Measurements from ENCODE around the gene FAM240A. TPM values are rescaled to one million over a fixed set of nuclear protein-coding genes. Genes with fewer than 3 reads are reported as not detected.
"Not testable (repeated sequence)": the region's sequence is repeated elsewhere in the genome, so short reads cannot be mapped to it uniquely, and the experiment has no call there.

FAM240A gene
- total RNA-seq, 2 experiments from 2014 or later: not detected

DNA sequence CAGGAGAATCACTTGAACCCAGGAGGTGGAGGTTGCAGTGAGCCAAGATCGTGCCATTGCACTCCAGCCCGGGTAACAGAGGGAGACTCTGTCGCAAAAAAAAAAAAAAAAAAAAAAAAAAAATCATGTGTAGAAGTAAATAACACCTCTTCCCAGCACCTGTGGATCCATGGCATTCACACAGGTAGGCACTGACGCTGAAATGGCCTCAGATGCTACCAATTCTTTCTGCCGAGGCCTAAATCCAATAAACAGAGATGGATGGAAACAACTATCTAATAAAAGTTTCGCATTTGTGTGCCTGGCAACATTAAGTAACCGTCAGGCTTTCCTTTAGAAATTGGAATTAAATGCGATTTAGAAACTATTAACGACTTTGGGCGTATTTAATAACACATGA, 35.9 kb upstream of the FAM240A start:
- CTCF ChIA-PET: interaction anchor here (0.8 kb wide), 1 partner anchor 11 kb away, joined by 3 read pairs; no protein-coding TSS in a partner anchor
- H3K27me3 Mint-ChIP-seq (ENCODE audit: low read depth): peaks cover 13% of the 10 kb centered on the region
- no peak for DNase-seq

GRCh38 chr3:46576879-46577278, 35.4 kb upstream of the FAM240A start:
- Mint-ChIP-seq H3K27ac (no peak overlapping the region), H3K4me3 (no peak overlapping the region), H3K27me3 (ENCODE audit: low read depth) (peaks cover 13% of the 10 kb centered on the region), H3K4me1 (ENCODE audit: low read depth) (peaks cover 4% of the 10 kb centered on the region), H3K9me3 (ENCODE audit: insufficient read depth) (no peaks in the 10 kb centered on the region), H3K36me3 (ENCODE audit: low read depth) (no peaks in the 10 kb centered on the region)
- POLR2A ChIA-PET: no interaction called here
- ATAC-seq: no peak
- no peak for DNase-seq
- CTCF ChIA-PET: no interaction called here

More for the DNA sequence above, 35.9 kb upstream of the FAM240A start:
- Mint-ChIP-seq H3K9me3 (ENCODE audit: insufficient read depth) (no peaks in the 10 kb centered on the region), H3K36me3 (ENCODE audit: low read depth) (no peaks in the 10 kb centered on the region), H3K4me3 (no peak overlapping the region), H3K4me1 (ENCODE audit: low read depth) (peaks cover 4% of the 10 kb centered on the region), H3K27ac (no peak overlapping the region)
- POLR2A ChIA-PET: no interaction called here
- ATAC-seq: no peak

DNA sequence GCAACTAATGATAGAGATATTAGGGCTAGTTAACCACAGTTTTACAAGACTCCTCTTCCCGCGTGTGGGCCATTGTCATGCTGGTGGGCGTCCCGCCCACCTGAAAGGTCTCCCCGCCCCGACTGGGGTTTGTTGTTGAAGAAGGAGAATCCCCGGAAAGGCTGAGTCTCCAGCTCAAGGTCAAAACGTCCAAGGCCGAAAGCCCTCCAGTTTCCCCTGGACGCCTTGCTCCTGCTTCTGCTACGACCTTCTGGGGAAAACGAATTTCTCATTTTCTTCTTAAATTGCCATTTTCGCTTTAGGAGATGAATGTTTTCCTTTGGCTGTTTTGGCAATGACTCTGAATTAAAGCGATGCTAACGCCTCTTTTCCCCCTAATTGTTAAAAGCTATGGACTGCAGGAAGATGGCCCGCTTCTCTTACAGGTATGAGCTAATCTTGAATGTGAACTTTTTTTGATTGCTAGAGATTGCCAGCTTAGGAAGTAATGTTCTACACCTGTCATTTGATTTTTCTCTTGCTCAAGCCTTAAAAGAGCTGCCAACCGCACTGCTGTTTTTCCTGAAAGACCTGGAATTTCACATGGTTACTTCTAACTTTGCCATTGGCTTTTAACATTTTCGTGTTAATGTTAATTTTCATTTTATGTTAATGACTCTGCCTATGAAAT, 34.6 kb upstream of the FAM240A start:
- H3K4me1 Mint-ChIP-seq (ENCODE audit: low read depth); H3K36me3 Mint-ChIP-seq (ENCODE audit: low read depth); H3K4me3 Mint-ChIP-seq; ATAC-seq; H3K9me3 Mint-ChIP-seq (ENCODE audit: insufficient read depth); H3K27ac Mint-ChIP-seq; DNase-seq; POLR2A ChIA-PET: not testable (repeated sequence)
- peaks cover 13% of the 10 kb centered on the region for H3K27me3 Mint-ChIP-seq (ENCODE audit: low read depth)
- CTCF ChIA-PET: interaction anchor here (0.8 kb wide), 1 partner anchor 88 kb away, joined by 3 read pairs; no protein-coding TSS in a partner anchor

DNA sequence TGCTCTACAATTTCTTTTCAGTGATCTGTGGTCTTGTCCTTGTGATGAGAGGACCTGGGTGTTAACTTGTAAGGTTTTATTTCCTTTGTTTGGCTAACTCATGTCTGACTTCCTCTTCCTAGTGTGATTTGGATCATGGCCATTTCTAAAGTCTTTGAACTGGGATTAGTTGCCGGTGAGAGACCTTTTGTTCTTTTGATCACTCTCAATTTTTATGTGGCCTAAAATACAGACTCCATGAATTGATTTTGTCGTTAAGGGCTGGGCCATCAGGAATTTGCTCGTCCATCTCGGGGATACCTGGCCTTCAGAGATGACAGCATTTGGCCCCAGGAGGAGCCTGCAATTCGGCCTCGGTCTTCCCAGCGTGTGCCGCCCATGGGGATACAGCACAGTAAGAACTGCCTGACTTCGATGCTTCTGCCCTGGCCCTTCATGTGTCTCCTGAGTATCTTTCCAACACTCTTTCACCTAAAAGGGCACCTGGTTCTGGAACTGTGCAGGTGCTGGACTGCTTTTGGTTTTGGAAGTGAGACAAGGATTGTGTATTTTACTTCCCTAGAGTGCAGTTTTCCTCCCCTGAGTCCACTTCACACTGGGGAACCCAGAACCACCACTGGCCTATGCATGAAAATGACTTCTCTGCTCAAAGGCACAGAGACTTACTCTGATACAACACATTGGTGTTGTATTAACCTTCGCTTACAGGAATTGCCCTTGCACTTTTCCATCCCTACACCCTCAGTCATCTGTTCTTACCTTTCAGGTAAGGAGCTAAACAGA, 33.2 kb upstream of the FAM240A start:
- no peak overlapping the region for H3K4me3 Mint-ChIP-seq
- DNase-seq (no peak), ATAC-seq (no peak)
- POLR2A ChIA-PET: no interaction called here
- H3K36me3 Mint-ChIP-seq (ENCODE audit: low read depth): no peaks in the 10 kb centered on the region
- H3K27me3 Mint-ChIP-seq (ENCODE audit: low read depth): peaks cover 8% of the 10 kb centered on the region
- CTCF ChIA-PET: interaction anchor here (1.0 kb wide), 1 partner anchor 51 kb away, joined by 8 read pairs; no protein-coding TSS in a partner anchor
- H3K27ac Mint-ChIP-seq: no peak overlapping the region
- H3K4me1 Mint-ChIP-seq (ENCODE audit: low read depth): peaks cover 4% of the 10 kb centered on the region
- no peaks in the 10 kb centered on the region for H3K9me3 Mint-ChIP-seq (ENCODE audit: insufficient read depth)

DNA sequence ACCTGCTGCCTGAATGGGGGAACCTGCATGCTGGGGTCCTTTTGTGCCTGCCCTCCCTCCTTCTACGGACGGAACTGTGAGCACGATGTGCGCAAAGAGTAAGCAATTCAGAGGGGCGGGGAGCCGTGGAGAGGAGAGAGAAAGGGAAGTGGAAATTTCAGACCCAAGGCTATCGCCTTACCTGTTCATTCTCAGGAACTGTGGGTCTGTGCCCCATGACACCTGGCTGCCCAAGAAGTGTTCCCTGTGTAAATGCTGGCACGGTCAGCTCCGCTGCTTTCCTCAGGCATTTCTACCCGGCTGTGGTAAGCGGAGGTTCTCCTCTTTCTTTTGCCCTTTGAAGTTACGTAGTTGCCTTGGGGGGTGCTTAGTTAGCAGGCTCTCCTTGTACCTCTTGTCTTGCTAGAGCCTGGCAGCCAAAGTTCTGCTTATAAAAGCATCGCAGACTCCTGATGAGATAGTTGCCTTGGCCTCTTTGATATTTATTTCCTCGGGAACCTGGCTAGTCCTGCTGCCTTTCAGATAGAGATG, 32.5 kb upstream of the FAM240A start:
- ChIA-PET CTCF (no interaction called here), POLR2A (no interaction called here)
- DNase-seq: no peak
- Mint-ChIP-seq H3K9me3 (ENCODE audit: insufficient read depth) (no peaks in the 10 kb centered on the region), H3K27ac (no peak overlapping the region), H3K27me3 (ENCODE audit: low read depth) (peaks cover 6% of the 10 kb centered on the region), H3K4me1 (ENCODE audit: low read depth) (peaks cover 4% of the 10 kb centered on the region), H3K36me3 (ENCODE audit: low read depth) (no peaks in the 10 kb centered on the region), H3K4me3 (no peak overlapping the region)
- ATAC-seq: no peak

GRCh38 chr3:46580675-46581074, 31.6 kb upstream of the FAM240A start:
- peaks cover 4% of the 10 kb centered on the region for H3K4me1 Mint-ChIP-seq (ENCODE audit: low read depth)
- H3K27ac Mint-ChIP-seq: no peak overlapping the region
- ChIA-PET POLR2A (no interaction called here), CTCF (no interaction called here)
- no peaks in the 10 kb centered on the region for H3K9me3 Mint-ChIP-seq (ENCODE audit: insufficient read depth)
- DNase-seq (no peak), ATAC-seq (no peak)
- peaks cover 4% of the 10 kb centered on the region for H3K27me3 Mint-ChIP-seq (ENCODE audit: low read depth)
- no peak overlapping the region for H3K4me3 Mint-ChIP-seq
- H3K36me3 Mint-ChIP-seq (ENCODE audit: low read depth): no peaks in the 10 kb centered on the region

DNA sequence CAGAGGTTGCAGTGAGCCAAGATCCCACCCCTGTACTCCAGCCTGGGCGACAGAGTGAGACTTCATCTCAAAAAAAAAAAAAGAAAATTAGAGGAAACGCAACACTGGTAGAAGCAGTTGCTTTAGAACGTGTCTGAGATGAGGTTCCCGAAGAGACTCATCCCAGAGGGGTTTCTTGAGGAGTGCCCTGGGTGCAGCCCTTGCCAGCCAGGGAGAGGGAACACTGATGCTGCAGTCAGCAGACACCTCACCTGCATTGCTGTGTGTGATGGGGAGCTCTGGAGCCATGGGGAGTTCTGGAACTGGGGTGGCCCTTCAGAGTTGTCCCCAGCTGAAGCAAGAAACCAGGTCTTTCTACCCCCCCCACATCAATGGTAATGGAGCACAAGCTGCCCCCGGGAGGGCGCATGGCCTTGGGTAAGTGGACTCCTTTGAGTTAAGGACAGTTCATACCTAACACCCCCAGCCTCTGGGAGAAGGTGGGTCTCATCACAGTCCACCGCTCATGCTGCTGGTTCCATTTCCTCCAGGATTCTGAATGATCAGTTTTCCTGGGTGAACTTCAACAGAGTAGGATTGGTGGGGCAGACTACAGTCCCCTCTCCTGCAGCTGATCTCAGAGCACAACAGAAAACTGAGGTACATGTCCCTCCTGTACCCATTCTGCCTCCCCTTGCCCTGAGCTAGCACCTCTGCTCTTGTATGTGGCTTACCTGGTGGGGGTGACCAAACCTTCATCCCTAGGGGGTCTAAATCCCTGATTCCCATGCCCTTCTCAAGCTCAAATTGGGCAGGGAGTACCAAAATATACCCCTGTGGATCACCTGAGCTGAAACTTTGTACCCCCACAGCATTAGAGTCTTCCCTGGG, 27.5 kb upstream of the FAM240A start:
- ChIA-PET CTCF (interaction anchor here (1.6 to 4.7 kb wide), 3 partner anchors 27 to 96 kb away, joined by 5 to 31 read pairs (median 6); no protein-coding TSS in a partner anchor), POLR2A (no interaction called here)
- H3K4me1 Mint-ChIP-seq (ENCODE audit: low read depth): peaks cover 6% of the 10 kb centered on the region
- peaks cover 8% of the 10 kb centered on the region for H3K27me3 Mint-ChIP-seq (ENCODE audit: low read depth)
- H3K27ac Mint-ChIP-seq: no peak overlapping the region
- no peak overlapping the region for H3K4me3 Mint-ChIP-seq
- ATAC-seq (no peak), DNase-seq (no peak)
- no peaks in the 10 kb centered on the region for H3K36me3 Mint-ChIP-seq (ENCODE audit: low read depth)
- H3K9me3 Mint-ChIP-seq (ENCODE audit: insufficient read depth): no peaks in the 10 kb centered on the region

DNA sequence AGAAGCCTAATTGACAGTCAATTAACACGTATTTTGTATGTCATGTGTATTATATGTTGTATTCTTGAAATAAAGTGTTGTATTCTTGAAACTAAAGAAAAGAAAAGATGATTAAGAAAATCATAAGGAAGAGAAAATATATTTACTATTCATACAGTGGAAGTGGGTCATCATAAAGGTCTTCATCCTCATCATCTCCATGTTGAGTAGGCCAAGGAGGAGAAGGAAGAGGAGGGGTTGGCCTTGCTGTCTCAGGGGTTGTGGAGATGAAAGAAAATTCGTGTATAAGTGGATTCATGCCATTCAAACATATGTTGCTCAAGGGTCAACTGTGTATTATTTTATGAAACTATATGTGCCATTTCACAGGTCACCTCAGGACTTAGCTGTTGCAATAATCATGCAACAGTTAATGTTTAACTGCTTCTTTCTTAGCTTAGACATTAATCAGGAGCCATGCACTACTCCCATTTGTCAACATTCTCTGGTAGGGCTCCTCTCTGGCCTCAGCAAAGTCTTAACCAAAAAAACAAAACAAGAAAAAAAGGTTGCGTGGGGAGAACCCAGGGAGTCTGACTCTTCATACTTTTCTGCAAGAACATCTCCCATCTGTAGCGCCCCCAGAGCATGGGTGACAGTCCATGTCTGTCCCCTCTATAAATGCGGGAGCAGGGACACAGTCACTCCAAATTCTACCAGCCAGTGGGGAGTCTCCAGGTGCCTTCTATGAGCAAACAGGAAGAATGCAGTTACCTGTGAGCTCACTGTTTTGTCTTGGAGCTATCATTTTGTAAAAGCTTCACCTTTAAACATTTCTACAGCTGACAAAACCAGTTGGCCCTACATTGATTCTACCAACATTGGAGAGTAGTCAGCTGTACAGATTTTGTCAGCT, 26.3 kb upstream of the FAM240A start:
- ChIA-PET POLR2A (no interaction called here), CTCF (interaction anchor here (1.0 to 4.7 kb wide), 3 partner anchors 27 to 97 kb away, joined by 3 to 31 read pairs (median 5); no protein-coding TSS in a partner anchor)
- Mint-ChIP-seq H3K27ac (no peak overlapping the region), H3K36me3 (ENCODE audit: low read depth) (no peaks in the 10 kb centered on the region), H3K27me3 (ENCODE audit: low read depth) (peaks cover 7% of the 10 kb centered on the region), H3K9me3 (ENCODE audit: insufficient read depth) (no peaks in the 10 kb centered on the region), H3K4me3 (no peak overlapping the region), H3K4me1 (ENCODE audit: low read depth) (peaks cover 6% of the 10 kb centered on the region)
- DNase-seq (no peak), ATAC-seq (no peak)

GRCh38 chr3:46586738-46587246, 25.5 kb upstream of the FAM240A start:
- Mint-ChIP-seq H3K27me3 (ENCODE audit: low read depth) (peaks cover 7% of the 10 kb centered on the region), H3K36me3 (ENCODE audit: low read depth) (no peaks in the 10 kb centered on the region), H3K4me3 (no peak overlapping the region), H3K9me3 (ENCODE audit: insufficient read depth) (no peaks in the 10 kb centered on the region), H3K27ac (no peak overlapping the region), H3K4me1 (ENCODE audit: low read depth) (peaks cover 6% of the 10 kb centered on the region)
- ATAC-seq (no peak), DNase-seq (no peak)
- ChIA-PET POLR2A (no interaction called here), CTCF (interaction anchor here (1.0 to 4.7 kb wide), 3 partner anchors 28 to 98 kb away, joined by 3 to 31 read pairs (median 5); no protein-coding TSS in a partner anchor)

DNA sequence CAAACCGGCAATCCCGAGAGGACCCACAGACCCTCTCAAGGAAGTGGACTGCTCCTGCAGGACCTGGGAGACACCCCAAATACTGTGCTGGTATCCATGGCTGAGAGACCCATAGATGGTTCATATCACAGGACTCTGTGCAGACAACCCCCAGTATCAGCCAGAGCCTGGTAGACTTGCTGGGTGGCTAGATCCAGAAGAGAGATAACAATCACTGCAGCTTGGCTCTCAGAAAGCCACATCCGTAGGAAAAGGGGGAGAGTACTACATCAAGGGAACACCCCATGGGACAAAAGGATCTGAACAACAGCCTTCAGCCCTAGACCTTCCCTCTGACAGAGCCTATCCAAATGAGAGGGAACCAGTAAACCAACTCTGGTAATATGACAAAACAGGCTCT, 25.1 kb upstream of the FAM240A start:
- ATAC-seq; H3K36me3 Mint-ChIP-seq (ENCODE audit: low read depth); H3K4me1 Mint-ChIP-seq (ENCODE audit: low read depth); POLR2A ChIA-PET; H3K27ac Mint-ChIP-seq; H3K4me3 Mint-ChIP-seq; DNase-seq; H3K9me3 Mint-ChIP-seq (ENCODE audit: insufficient read depth): not testable (repeated sequence)
- peaks cover 10% of the 10 kb centered on the region for H3K27me3 Mint-ChIP-seq (ENCODE audit: low read depth)
- CTCF ChIA-PET: interaction anchor here (1.5 to 4.7 kb wide), 2 partner anchors 42 to 98 kb away, joined by 5 to 31 read pairs; no protein-coding TSS in a partner anchor

Data from activated CD8-positive, alpha-beta T cell treated with anti-CD3 and anti-CD28 coated beads, Interleukin-2, amount 10 ng/mL, durations not matched to agents 7 days and 5 days (primary cell).